DMS 273 (cell line): ENCODE measurements around the gene SLC25A42.
"Not testable (repeated sequence)": the region's sequence is repeated elsewhere in the genome, so short reads cannot be mapped to it uniquely, and the experiment has no call there.

Experiments
- DNase-seq: peaks from one replicate; lab custom pipeline; 2025; ENCODE audit not compliant: unreplicated experiment; lab: John Stamatoyannopoulos, UW

Gene SLC25A42

GRCh38 chr19:19102566-19102965, 38.8 kb downstream of the SLC25A42 start:
- not testable (repeated sequence) for DNase-seq

- DNase-seq: no peak
Observed at GRCh38 chr19:19103167-19103566, 39.4 kb downstream of the SLC25A42 start.

- DNase-seq: peak; percentile 73
Observed at GRCh38 chr19:19105365-19106055, 41.7 kb downstream of the SLC25A42 start.

- no peak for DNase-seq
Observed at GRCh38 chr19:19106056-19106551, 42.3 kb downstream of the SLC25A42 start.

GRCh38 chr19:19106938-19107337, 43.1 kb downstream of the SLC25A42 start:
- DNase-seq: not testable (repeated sequence)

- no peak for DNase-seq
Observed at GRCh38 chr19:19107654-19108053, 43.9 kb downstream of the SLC25A42 start.

- no peak for DNase-seq
Observed at GRCh38 chr19:19109601-19110000, 45.8 kb downstream of the SLC25A42 start.

GRCh38 chr19:19110410-19111135, 46.8 kb downstream of the SLC25A42 start:
- DNase-seq: peak; percentile 51

GRCh38 chr19:19111136-19111835, 47.5 kb downstream of the SLC25A42 start:
- DNase-seq: no peak

- peak; percentile 28 for DNase-seq
Observed at GRCh38 chr19:19111967-19112580, 48.3 kb downstream of the SLC25A42 start.

- peak; percentile 88 for DNase-seq
Observed at GRCh38 chr19:19113040-19113626, 49.3 kb downstream of the SLC25A42 start.

- peak; percentile 56 for DNase-seq
Observed at GRCh38 chr19:19115954-19116353, 52.2 kb downstream of the SLC25A42 start.

GRCh38 chr19:19119325-19120237, 55.8 kb downstream of the SLC25A42 start:
- DNase-seq: no peak

GRCh38 chr19:19120308-19121231, 56.8 kb downstream of the SLC25A42 start:
- DNase-seq: peak; percentile 40

GRCh38 chr19:19121371-19121770, 57.6 kb downstream of the SLC25A42 start:
- DNase-seq: no peak

- no peak for DNase-seq
Observed at GRCh38 chr19:19122902-19123301, 59.1 kb downstream of the SLC25A42 start.

GRCh38 chr19:19123386-19123785, 59.6 kb downstream of the SLC25A42 start:
- DNase-seq: no peak

GRCh38 chr19:19126102-19126501, 62.3 kb downstream of the SLC25A42 start:
- DNase-seq: no peak

GRCh38 chr19:19131989-19132388, 68.2 kb downstream of the SLC25A42 start:
- no peak for DNase-seq
